Neural progenitor cell (in vitro differentiated cells): ENCODE results near the gene VPS50.

Source experiments
- CTCF ChIP-seq: fragments of 200-600 bp; sonication (generic); IDR thresholded peaks from 2 replicates; pipeline ENCODE4 v1.5.1; 2017; ENCODE audit warnings: antibody characterized with exemption, mild to moderate bottlenecking
- EZH2 ChIP-seq: fragments of 200-600 bp; sonication (generic); IDR thresholded peaks from 2 replicates; pipeline ENCODE4 v1.6.1; 2017; ENCODE audit warnings: antibody characterized with exemption, mild to moderate bottlenecking, moderate library complexity
- EZH2phosphoT487 ChIP-seq: fragments of 200-600 bp; sonication (generic); IDR thresholded peaks from 2 replicates; pipeline ENCODE4 v1.6.1; 2017; ENCODE audit warnings: antibody characterized with exemption

GRCh38 chr7:93382362-93382761, 150.2 kb downstream of the VPS50 start:
- TF ChIP-seq CTCF = no peak
- TF ChIP-seq EZH2 = no peak
- TF ChIP-seq EZH2phosphoT487 = no peak
